ENCODE data around the gene CLEC9A. TPM values are rescaled to one million over a fixed set of nuclear protein-coding genes. Genes with fewer than 3 reads are reported as not detected.
"Not testable (repeated sequence)": the region's sequence is repeated elsewhere in the genome, so short reads cannot be mapped to it uniquely, and the experiment has no call there.

CLEC9A gene
- total RNA-seq, 3 donors from 2014 or later (not counting 1 experiment from before 2014, with no cell fraction given) = 1.9 TPM; not detected in 2

GRCh38 chr12:10016881-10017280, 13.6 kb upstream of the CLEC9A start:
- Histone ChIP-seq H3K27ac (ENCODE audit: low read length) (no peak overlapping the region), H3K4me1 (ENCODE audit: control insufficient read depth, insufficient read depth, low read length) (no peaks in the 10 kb centered on the region), H3K4me3 (ENCODE audit: low read length) (no peak overlapping the region), H3K9me3 (ENCODE audit: control insufficient read depth, insufficient read depth, low read length) (no peaks in the 10 kb centered on the region), H3K36me3 (ENCODE audit: control insufficient read depth, insufficient read depth, low read length) (no peaks in the 10 kb centered on the region), H3K27me3 (ENCODE audit: control insufficient read depth, insufficient read depth, low read length) (no peaks in the 10 kb centered on the region)
- H3K9me3 Mint-ChIP-seq = no peaks in the 10 kb centered on the region
- no peak overlapping the region for H3K4me3 Mint-ChIP-seq
- no peak overlapping the region for H3K27ac Mint-ChIP-seq
- no peaks in the 10 kb centered on the region for H3K27me3 Mint-ChIP-seq (ENCODE audit: low read depth in 2 of 2)
- intact Hi-C loops (cut with micrococcal nuclease) = no loop called here
- no peaks in the 10 kb centered on the region for H3K4me1 Mint-ChIP-seq
- no peak for ATAC-seq
- H3K36me3 Mint-ChIP-seq = no peaks in the 10 kb centered on the region
- no peak for DNase-seq
- TF ChIP-seq CTCF (IDR thresholded peaks at IDR 0.05) = no peak
- 8% methylated on average over 1 of the region's 1 CpG for WGBS (ENCODE audit: insufficient coverage)

- H3K9me3 Mint-ChIP-seq = no peaks in the 10 kb centered on the region
- H3K4me1 ChIP-seq (ENCODE audit: control insufficient read depth, insufficient read depth, low read length) = no peaks in the 10 kb centered on the region
- H3K36me3 ChIP-seq (ENCODE audit: control insufficient read depth, insufficient read depth, low read length) = no peaks in the 10 kb centered on the region
- no peaks in the 10 kb centered on the region for H3K4me1 Mint-ChIP-seq
- 75% methylated on average over 4 of the region's 5 CpGs for WGBS (ENCODE audit: insufficient coverage)
- H3K4me3 Mint-ChIP-seq = no peak overlapping the region
- DNase-seq (no peak), ATAC-seq (no peak)
- TF ChIP-seq CTCF (IDR thresholded peaks at IDR 0.05) = no peak
- H3K4me3 ChIP-seq (ENCODE audit: low read length) = no peak overlapping the region
- H3K27me3 Mint-ChIP-seq (ENCODE audit: low read depth in 2 of 2) = no peaks in the 10 kb centered on the region
- H3K27ac Mint-ChIP-seq = no peak overlapping the region
- no peaks in the 10 kb centered on the region for H3K27me3 ChIP-seq (ENCODE audit: control insufficient read depth, insufficient read depth, low read length)
- no peak overlapping the region for H3K27ac ChIP-seq (ENCODE audit: low read length)
- intact Hi-C loops (cut with micrococcal nuclease) = no loop called here
- H3K36me3 Mint-ChIP-seq = no peaks in the 10 kb centered on the region
- no peaks in the 10 kb centered on the region for H3K9me3 ChIP-seq (ENCODE audit: control insufficient read depth, insufficient read depth, low read length)
Measured at GRCh38 chr12:10018386-10018785, 12.1 kb upstream of the CLEC9A start.

GRCh38 chr12:10021342-10021741, 9.1 kb upstream of the CLEC9A start:
- TF ChIP-seq CTCF (IDR thresholded peaks at IDR 0.05) = no peak
- Mint-ChIP-seq H3K9me3 (no peaks in the 10 kb centered on the region), H3K4me1 (no peaks in the 10 kb centered on the region), H3K27me3 (ENCODE audit: low read depth in 2 of 2) (no peaks in the 10 kb centered on the region), H3K4me3 (no peak overlapping the region), H3K36me3 (no peaks in the 10 kb centered on the region), H3K27ac (no peak overlapping the region)
- no peak overlapping the region for H3K4me3 ChIP-seq (ENCODE audit: low read length)
- H3K9me3 ChIP-seq (ENCODE audit: control insufficient read depth, insufficient read depth, low read length) = no peaks in the 10 kb centered on the region
- no peak for ATAC-seq
- H3K36me3 ChIP-seq (ENCODE audit: control insufficient read depth, insufficient read depth, low read length) = no peaks in the 10 kb centered on the region
- 86% methylated on average over 3 of the region's 3 CpGs for WGBS (ENCODE audit: insufficient coverage)
- intact Hi-C loops (cut with micrococcal nuclease) = no loop called here
- H3K27me3 ChIP-seq (ENCODE audit: control insufficient read depth, insufficient read depth, low read length) = peaks cover 2% of the 10 kb centered on the region
- H3K4me1 ChIP-seq (ENCODE audit: control insufficient read depth, insufficient read depth, low read length) = no peaks in the 10 kb centered on the region
- no peak overlapping the region for H3K27ac ChIP-seq (ENCODE audit: low read length)
- DNase-seq = no peak

- WGBS (ENCODE audit: insufficient coverage) = 100% methylated on average over 1 of the region's 3 CpGs
- H3K4me3 Mint-ChIP-seq = no peak overlapping the region
- intact Hi-C loops (cut with micrococcal nuclease) = no loop called here
Measured at GRCh38 chr12:10025236-10025635, 5.2 kb upstream of the CLEC9A start.

GRCh38 chr12:10026666-10027065, 3.8 kb upstream of the CLEC9A start:
- WGBS (ENCODE audit: insufficient coverage) = 100% methylated on average over 2 of the region's 4 CpGs
- H3K27ac Mint-ChIP-seq; H3K4me1 ChIP-seq (ENCODE audit: control insufficient read depth, insufficient read depth, low read length); intact Hi-C loops (cut with micrococcal nuclease); H3K27me3 Mint-ChIP-seq (ENCODE audit: low read depth in 2 of 2); H3K9me3 Mint-ChIP-seq; H3K4me3 ChIP-seq (ENCODE audit: low read length); H3K36me3 ChIP-seq (ENCODE audit: control insufficient read depth, insufficient read depth, low read length); ATAC-seq; H3K4me3 Mint-ChIP-seq; H3K9me3 ChIP-seq (ENCODE audit: control insufficient read depth, insufficient read depth, low read length); H3K36me3 Mint-ChIP-seq; H3K27me3 ChIP-seq (ENCODE audit: control insufficient read depth, insufficient read depth, low read length); H3K27ac ChIP-seq (ENCODE audit: low read length); H3K4me1 Mint-ChIP-seq; DNase-seq: not testable (repeated sequence)

More at GRCh38 chr12:10025236-10025635, 5.2 kb upstream of the CLEC9A start:
- no peaks in the 10 kb centered on the region for H3K4me1 Mint-ChIP-seq
- H3K36me3 ChIP-seq (ENCODE audit: control insufficient read depth, insufficient read depth, low read length) = no peaks in the 10 kb centered on the region
- H3K27me3 ChIP-seq (ENCODE audit: control insufficient read depth, insufficient read depth, low read length) = peaks cover 2% of the 10 kb centered on the region
- no peaks in the 10 kb centered on the region for H3K4me1 ChIP-seq (ENCODE audit: control insufficient read depth, insufficient read depth, low read length)
- no peak overlapping the region for H3K27ac Mint-ChIP-seq
- H3K27ac ChIP-seq (ENCODE audit: low read length) = no peak overlapping the region
- H3K27me3 Mint-ChIP-seq (ENCODE audit: low read depth in 2 of 2) = peaks cover 0 to 8% of the 10 kb centered on the region in 2 donors
- H3K9me3 Mint-ChIP-seq = no peaks in the 10 kb centered on the region
- no peak overlapping the region for H3K4me3 ChIP-seq (ENCODE audit: low read length)
- no peak for TF ChIP-seq CTCF (IDR thresholded peaks at IDR 0.05)
- no peaks in the 10 kb centered on the region for H3K36me3 Mint-ChIP-seq
- DNase-seq (no peak), ATAC-seq (no peak)
- H3K9me3 ChIP-seq (ENCODE audit: control insufficient read depth, insufficient read depth, low read length) = no peaks in the 10 kb centered on the region

Data from natural killer cell (primary cell).